ENCODE data around the gene MIA.
"Not testable (repeated sequence)": the region's sequence is repeated elsewhere in the genome, so short reads cannot be mapped to it uniquely, and the experiment has no call there.

Gene MIA

GRCh38 chr19:40774916-40775631, at the start of gene MIA:
Gene MIA, plus strand, starts transcription at chr19:40775521. Its CDS starts 22 bp downstream, at chr19:40775543.
- DNase-seq = no peak

- DNase-seq = no peak
These were observed 49.0 kb upstream of the MIA start for GRCh38 chr19:40726279-40726678.

- not testable (repeated sequence) for DNase-seq
These were observed 45.3 kb upstream of the MIA start for GRCh38 chr19:40730065-40730464.

- DNase-seq = not testable (repeated sequence)
These were observed 43.0 kb upstream of the MIA start for GRCh38 chr19:40732304-40732703.

GRCh38 chr19:40733149-40733548, 42.2 kb upstream of the MIA start:
- no peak for DNase-seq

- DNase-seq = no peak
These were observed 40.1 kb upstream of the MIA start for GRCh38 chr19:40735013-40735771.

- no peak for DNase-seq
These were observed 38.7 kb upstream of the MIA start for GRCh38 chr19:40736661-40737060.

- DNase-seq = no peak
These were observed 38.1 kb upstream of the MIA start for GRCh38 chr19:40737102-40737644.

- DNase-seq = no peak
These were observed 36.1 kb upstream of the MIA start for GRCh38 chr19:40739030-40739839.

- no peak for DNase-seq
These were observed 35.2 kb upstream of the MIA start for GRCh38 chr19:40739871-40740703.

- DNase-seq = no peak
These were observed 34.6 kb upstream of the MIA start for GRCh38 chr19:40740747-40741146.

GRCh38 chr19:40741527-40742390, 33.6 kb upstream of the MIA start:
- DNase-seq = no peak

- DNase-seq = no peak
These were observed 32.8 kb upstream of the MIA start for GRCh38 chr19:40742477-40742876.

- DNase-seq = no peak
These were observed 32.4 kb upstream of the MIA start for GRCh38 chr19:40742886-40743285.

- DNase-seq = no peak
These were observed 31.4 kb upstream of the MIA start for GRCh38 chr19:40743926-40744325.

- peak; percentile 48 for DNase-seq
These were observed 30.5 kb upstream of the MIA start for GRCh38 chr19:40744554-40745401.

- no peak for DNase-seq
These were observed 29.9 kb upstream of the MIA start for GRCh38 chr19:40745402-40745780.

GRCh38 chr19:40747536-40747935, 27.8 kb upstream of the MIA start:
- DNase-seq = no peak

- DNase-seq = peak; percentile 100
These were observed 25.1 kb upstream of the MIA start, which contains the start of gene ACTMAP for GRCh38 chr19:40750058-40750873. Gene ACTMAP, minus strand, starts transcription at chr19:40750477. Its CDS starts 674 bp downstream, at chr19:40749803.
